Measurements from ENCODE around the gene PKN3.
A peak's percentile ranks its signal among the peaks of the same experiment; 100 is the strongest.

The PKN3 gene

GRCh38 chr9:128701227-128701854, 962 bp upstream of the PKN3 start:
- Histone ChIP-seq H3K4me3 (ENCODE audit: low read depth, low read length) (no peak overlapping the region), H3K36me3 (peaks cover 31% of the 10 kb centered on the region), H3K9me3 (ENCODE audit: severe bottlenecking) (no peaks in the 10 kb centered on the region), H3K27ac (no peak overlapping the region), H3K27me3 (ENCODE audit: insufficient read depth, low read depth, severe bottlenecking) (no peaks in the 10 kb centered on the region)
- no peak for TF ChIP-seq CTCF (IDR thresholded peaks at IDR 0.05; ENCODE audit: low read depth, low read length)
- DNase-seq: no peak

- H3K4me3 ChIP-seq (ENCODE audit: low read depth, low read length): peak overlapping the region; percentile 83
- peaks cover 35% of the 10 kb centered on the region for H3K36me3 ChIP-seq
- H3K27ac ChIP-seq: peak overlapping the region; percentile 92
- DNase-seq: peak; percentile 77
- TF ChIP-seq CTCF (IDR thresholded peaks at IDR 0.05; ENCODE audit: low read depth, low read length): no peak
- no peaks in the 10 kb centered on the region for H3K27me3 ChIP-seq (ENCODE audit: insufficient read depth, low read depth, severe bottlenecking)
- no peaks in the 10 kb centered on the region for H3K9me3 ChIP-seq (ENCODE audit: severe bottlenecking)
Measured at GRCh38 chr9:128702949-128703615, 779 bp downstream of the PKN3 start.

GRCh38 chr9:128703616-128704355, 1.5 kb downstream of the PKN3 start:
- no peak for DNase-seq
- Histone ChIP-seq H3K36me3 (peaks cover 39% of the 10 kb centered on the region), H3K4me3 (ENCODE audit: low read depth, low read length) (peak overlapping the region; percentile 83), H3K27me3 (ENCODE audit: insufficient read depth, low read depth, severe bottlenecking) (no peaks in the 10 kb centered on the region), H3K9me3 (ENCODE audit: severe bottlenecking) (no peaks in the 10 kb centered on the region), H3K27ac (peak overlapping the region; percentile 92)
- no peak for TF ChIP-seq CTCF (IDR thresholded peaks at IDR 0.05; ENCODE audit: low read depth, low read length)

- Histone ChIP-seq H3K36me3 (peaks cover 41% of the 10 kb centered on the region), H3K4me3 (ENCODE audit: low read depth, low read length) (no peak overlapping the region), H3K9me3 (ENCODE audit: severe bottlenecking) (no peaks in the 10 kb centered on the region), H3K27ac (no peak overlapping the region), H3K27me3 (ENCODE audit: insufficient read depth, low read depth, severe bottlenecking) (no peaks in the 10 kb centered on the region)
- no peak for TF ChIP-seq CTCF (IDR thresholded peaks at IDR 0.05; ENCODE audit: low read depth, low read length)
- no peak for DNase-seq
Measured at GRCh38 chr9:128704356-128704670, 2.0 kb downstream of the PKN3 start.

GRCh38 chr9:128705051-128705965, 3.0 kb downstream of the PKN3 start:
- DNase-seq: no peak
- H3K36me3 ChIP-seq: peaks cover 45% of the 10 kb centered on the region
- TF ChIP-seq CTCF (IDR thresholded peaks at IDR 0.05; ENCODE audit: low read depth, low read length): no peak
- H3K27me3 ChIP-seq (ENCODE audit: insufficient read depth, low read depth, severe bottlenecking): no peaks in the 10 kb centered on the region
- H3K4me3 ChIP-seq (ENCODE audit: low read depth, low read length): no peak overlapping the region
- H3K9me3 ChIP-seq (ENCODE audit: severe bottlenecking): no peaks in the 10 kb centered on the region
- H3K27ac ChIP-seq: no peak overlapping the region

Measured in WERI-Rb-1 (cell line).